GM19452 (cell line): ENCODE results near the gene AATK.

Experiments
- ATAC-seq: cut with Tn5 transposase; IDR thresholded peaks from one replicate; pipeline ENCODE4 v1.9.1; 2021; ENCODE audit not compliant: unreplicated experiment

Gene AATK

DNA sequence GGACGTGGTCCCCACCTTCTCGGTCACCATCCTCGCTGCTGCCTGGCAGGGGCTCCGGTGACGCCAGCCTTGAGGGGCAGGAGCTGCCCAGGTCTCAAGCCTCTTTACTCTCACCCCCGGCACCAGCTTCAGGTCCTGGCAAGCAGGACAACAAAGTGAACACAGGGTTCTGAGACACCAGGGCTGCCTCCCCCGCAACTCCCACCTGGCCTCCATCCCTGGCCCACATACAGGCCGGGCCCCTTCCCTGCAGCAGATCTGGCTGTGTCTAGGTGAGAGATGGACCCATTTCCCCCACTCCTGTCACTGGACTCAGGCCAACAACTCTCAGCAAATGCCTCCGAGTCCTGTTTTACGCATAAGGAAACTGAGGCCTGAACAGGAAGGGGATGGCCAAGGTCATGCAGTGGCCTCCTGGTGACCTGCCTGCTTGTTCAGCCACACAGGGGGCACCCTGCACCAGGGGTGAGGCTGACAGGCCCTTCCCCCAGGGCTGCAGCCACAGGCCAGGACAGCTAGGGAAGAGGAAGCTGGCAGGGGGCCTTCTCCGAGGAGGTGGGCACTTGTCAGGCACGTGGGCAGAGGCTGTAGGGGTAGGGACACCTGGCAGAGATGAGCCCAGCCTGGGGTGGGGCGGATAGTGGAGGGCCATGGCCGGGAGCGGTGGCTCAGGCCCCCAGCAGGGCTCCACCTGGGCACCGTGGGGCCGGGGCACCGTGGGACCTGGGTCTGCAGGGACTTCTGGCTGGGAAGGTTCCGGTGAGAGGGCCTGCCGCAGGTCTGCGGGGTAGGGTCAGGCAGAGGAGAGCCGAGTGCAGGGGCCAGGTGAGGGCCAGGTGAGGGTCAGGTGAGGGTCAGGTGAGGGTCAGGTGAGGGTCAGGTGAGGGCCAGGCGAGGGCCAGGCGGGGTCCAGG lies 47.5 kb downstream of the AATK start:
- ATAC-seq, result no peak

DNA sequence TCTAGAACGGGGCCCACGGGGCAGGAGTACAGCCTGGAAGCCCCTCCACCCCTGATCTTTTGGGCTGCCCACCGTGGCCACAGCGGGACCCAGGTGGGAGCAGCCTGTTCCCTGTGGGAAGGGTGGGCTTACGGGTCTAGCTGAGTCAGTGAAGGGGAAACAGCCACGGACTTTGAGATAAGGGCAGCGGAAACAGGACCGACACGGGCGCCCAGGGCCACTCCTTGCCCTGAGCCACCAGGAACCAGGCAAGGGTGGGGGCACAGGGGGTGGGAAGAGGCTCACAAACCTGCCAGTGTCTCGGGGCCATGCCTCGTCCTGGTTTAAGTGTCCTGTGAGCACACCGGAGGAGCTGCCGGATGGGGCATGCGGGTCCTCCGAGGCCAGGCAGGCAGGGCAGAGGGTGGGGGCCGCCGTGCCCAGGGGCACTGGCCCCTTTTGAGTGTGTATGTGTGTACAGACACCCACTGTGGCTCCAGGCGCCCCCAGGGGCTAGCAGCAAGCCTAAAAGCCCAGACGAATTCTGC lies 48.3 kb downstream of the AATK start:
- ATAC-seq, result no peak

DNA sequence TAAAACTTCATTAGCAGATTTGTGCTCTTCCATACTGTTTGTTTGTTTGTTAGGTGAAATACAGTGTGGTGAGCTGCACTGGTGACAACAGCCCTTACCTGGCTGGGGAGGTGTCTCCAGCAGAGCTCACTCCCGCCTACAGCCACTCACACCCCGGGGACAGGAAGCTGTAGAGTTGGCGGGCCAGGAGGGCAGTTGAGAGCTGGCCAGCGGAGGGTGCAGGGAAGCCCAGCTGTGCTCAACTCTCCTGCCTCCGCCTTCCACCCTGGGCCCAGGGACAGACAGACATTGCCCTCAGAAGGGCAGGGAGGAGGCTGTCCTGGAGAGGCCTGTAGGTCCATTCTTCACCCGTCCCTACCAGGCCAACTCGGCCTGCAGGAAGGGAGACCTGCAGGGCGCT lies 49.3 kb downstream of the AATK start:
- ATAC-seq, result no peak

DNA sequence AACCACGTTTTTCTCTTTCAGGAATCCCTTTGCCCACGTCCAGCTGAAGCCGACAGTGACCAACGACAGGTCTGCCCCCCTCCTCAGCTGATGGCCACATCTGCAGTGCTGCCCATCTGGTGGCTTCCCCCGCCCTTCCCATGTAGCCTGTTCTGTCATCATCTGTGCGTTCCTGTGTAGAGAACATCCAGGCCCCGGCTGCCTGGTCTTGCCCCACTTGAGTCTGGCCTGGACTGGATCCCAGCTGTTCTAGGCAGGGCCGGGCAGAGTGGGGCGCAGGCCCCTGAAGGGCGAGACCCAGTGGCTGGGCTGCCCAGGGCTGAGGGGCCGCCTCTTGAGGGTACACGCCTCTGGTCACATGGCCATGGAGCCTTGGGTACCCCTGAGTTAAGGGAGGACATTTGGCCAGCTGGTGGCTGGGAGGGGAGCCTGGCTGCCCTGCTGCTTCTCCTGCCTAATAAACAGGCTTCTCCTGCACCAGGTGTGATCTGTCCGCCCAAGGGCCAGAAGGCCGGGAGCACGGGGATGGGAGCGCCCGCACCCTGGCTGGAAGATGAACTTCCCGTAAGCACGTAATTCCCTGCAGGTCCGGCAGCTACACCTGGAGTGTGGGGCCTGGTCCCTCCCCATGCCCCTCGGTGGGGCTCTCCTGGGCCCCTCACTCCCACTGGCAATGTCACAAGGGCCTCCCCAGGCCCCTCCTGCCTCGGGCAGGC lies 50.1 kb downstream of the AATK start:
- ATAC-seq, result no peak

DNA sequence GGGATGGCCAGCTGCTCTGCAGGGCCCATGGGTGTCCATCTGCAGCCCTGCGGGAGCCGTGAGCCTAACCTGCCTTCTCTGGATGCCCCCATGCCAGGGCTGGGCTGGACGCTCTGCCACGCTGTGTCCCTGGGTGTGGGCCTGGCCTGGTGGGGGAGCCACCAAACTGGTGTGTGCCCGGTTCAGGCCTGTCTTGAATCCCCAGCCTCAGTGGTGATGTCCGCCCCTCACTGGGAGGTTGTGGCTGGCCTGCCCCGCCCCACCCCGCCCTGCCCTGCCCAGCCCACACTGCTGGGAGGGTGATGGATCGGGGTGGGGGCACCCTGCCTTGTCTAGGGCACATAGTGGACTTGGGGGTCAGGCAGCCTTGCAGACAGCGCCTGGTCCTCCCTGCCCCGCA lies 50.8 kb downstream of the AATK start:
- no peak for ATAC-seq

DNA sequence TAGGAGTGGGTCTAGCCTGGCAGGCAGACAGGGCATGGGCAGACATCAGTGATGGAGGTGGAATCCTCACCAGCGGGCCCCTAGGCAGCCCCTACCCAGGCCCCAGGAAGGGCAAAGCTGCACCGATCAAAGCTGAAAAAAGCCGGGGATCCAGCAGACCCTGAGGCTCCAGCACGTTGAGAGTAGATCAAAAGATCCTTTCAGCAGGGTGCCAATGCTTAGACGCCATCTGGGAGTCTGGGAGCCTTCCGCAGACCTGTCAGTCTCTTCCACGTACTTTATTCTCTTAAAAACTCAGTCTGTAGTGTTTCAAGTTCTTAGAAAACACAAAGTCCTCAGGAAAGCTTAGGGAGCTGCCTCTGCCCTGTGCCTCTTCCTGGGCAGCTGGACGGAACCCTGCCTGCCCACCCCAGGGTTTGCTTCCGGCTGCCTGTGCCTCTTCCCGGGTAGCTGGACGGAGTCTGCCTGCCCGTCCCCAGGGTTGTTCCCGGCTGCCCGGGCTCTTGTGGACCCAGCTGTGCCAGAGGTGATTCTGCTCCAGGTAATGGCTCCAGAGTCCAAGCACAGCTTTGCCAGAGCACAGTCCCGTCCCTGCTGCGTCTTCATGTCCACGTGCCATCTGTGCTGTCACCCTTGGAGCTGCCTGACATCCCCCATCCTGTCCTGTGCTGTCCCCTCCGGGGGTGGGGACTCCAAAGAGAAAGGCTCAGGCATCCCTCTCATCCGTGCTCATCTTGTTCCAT lies 51.5 kb downstream of the AATK start:
- ATAC-seq, result no peak

DNA sequence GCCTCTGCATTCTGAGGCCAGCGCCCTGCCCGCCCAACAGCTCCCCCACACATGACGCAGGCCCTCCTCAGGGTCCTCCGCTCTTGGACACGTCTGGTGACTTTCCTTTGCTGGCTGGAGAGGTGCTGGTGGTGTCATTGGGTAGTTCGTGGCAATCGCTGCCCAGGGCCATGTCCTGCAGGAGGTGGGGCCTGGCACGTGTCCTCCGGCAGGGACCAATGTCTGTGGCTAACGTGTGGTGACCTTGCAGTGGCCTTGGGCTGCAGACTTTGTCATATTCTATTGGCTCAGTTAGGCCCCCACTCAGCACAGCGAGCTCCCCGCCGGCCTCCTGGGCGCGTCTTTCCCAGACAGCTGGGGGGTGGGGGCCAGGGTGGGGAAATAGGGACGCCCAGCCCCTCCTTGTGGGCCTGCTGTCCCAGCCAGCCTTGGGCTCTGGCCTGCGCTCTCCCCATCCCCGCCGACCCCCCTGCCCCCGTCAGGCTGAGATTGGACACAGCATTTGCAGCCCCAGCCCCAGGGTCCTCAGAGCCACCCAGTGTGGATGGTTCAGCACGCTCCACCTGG lies 52.8 kb downstream of the AATK start:
- no peak for ATAC-seq

DNA sequence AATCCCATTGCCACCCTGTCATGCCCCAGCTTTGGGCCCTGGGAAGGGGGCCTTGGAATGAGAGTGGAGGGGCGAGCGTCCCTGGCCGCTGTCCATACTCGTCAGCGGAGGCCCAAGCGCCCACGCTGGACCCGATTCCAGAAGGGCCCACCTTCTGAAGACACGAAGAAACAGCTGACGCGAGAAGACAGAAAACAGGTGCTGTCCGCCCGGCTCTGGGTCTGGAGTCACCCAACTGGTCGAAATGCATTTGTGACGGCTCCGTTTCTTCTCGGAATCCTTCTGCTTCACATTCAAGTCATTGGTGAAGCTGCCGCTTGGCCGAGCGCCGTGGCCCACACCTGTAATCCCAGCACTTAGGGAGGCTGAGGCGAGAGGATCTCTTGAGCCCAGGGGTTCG lies 53.6 kb downstream of the AATK start:
- no peak for ATAC-seq

DNA sequence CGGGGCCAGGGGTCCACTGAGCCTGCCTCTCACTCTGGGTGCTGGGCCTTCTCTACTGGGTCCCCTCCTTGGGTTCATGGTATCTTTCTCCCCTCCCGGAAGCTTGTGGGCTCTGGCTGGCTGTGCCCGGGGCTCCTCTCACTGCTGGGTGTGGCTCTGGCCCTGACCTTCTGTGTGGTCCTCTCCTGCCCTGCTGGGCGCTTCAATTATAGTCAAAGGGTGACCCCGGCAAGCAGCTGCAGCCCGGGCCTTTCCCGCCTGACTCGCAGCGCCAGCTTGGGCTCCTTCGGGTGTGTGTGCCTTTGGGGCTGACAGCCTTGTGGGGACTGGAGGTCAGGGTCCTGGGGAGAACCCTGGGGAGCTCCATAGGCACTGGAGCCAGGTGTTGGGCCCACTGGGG lies 55.0 kb downstream of the AATK start:
- no peak for ATAC-seq

DNA sequence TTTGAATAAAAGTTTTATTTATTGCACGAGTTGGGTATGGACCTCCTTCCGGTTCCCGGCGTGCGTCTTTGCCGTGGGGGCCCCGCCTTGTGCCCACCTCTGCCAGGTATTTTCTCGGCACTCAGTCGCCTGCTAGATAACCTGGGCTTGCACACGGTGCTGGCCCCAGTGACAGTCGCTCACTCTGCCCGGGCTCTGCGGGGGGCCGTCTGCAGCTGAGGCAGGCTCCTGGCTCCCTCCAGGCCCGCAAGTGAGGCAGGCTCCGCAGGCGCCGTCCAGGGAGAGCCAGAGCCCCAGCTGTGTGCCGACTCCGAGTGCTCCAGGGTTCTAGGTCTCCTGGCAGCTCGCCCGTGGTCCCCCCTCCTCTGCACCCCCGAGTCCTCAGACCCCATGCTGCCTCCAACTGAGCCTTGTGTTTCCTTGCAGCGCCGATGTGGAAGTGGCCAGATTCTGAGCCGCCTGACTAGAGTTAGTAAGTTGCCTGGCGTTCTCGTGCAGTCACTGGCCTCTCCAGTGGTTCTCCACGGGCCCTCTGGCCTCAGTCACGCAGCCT lies 55.5 kb downstream of the AATK start:
- ATAC-seq, result no peak

DNA sequence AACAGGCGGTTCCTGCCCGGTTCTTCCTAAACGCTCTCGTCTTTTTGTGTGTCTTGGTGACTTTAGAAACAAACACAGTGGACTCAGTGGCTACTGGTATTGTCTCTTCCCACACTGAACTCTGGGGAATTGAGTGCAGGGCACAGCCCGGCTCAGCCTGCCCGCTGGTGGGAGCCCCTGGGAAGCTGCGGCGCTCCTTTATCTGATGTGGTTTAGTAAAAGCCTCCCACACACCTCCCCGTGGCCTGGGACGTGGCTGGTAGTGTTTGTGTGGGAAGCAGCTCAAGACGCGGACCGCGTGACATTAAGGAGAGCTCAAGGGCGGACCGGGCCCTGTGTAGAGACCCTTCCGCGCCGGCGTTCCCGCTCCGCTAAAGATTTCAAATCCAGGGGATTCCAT lies 56.1 kb downstream of the AATK start:
- no peak for ATAC-seq

DNA sequence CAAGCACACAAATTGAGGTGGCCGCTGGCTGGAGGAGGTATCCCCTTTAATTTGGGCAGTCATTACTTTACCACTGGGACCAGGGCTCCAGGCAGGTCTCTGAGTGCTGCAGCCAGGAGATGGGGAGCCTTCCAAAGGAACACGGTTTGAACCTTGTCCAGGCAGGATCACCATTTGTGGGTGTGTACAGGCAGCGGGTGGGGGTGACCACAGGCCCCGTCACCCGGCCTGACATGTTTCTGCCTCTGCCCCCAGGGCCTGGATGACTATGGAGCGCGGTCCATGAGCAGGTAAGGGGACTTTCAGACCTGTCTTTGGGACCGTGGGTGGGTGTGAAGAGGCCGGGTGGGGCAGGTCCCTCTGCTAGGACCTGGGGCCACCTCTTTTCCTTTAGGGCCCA lies 57.8 kb downstream of the AATK start:
- no peak for ATAC-seq

DNA sequence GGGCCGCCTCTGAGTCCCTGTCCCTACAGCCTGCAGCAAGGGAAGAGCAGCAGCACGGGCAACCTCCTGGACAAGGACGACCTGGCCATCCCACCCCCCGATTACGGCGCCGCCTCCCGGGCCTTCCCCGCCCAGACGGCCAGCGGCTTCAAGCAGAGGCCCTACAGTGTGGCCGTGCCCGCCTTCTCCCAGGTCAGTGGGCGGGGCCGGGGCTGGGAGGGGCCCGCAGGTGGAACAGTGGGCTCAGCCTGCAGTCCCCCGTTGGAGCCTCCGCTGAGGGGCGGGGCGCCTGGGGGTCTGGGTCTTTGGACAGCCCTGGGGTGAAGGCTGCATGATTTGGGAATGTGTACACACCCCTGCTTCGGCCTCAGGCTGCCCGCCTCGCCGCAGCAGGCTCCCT lies 59.3 kb downstream of the AATK start:
- ATAC-seq, result no peak

DNA sequence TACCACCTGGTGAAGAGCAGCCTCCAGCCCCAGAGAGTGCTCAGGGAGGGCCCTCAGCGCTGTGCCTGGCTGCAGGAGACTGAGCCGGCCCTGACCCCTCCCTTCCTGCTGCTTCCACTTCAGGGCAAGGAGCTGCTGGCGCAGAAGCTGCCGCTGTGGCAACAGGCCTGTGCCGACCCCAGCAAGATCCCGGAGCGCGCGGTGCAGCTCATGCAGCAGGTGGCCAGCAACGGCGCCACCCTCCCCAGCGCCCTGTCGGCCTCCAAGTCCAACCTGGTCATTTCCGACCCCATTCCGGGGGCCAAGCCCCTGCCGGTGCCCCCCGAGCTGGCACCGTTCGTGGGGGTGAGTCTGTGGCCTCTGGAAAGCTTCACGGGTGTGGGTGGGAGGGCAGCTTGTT lies 62.6 kb downstream of the AATK start:
- ATAC-seq, result no peak

DNA sequence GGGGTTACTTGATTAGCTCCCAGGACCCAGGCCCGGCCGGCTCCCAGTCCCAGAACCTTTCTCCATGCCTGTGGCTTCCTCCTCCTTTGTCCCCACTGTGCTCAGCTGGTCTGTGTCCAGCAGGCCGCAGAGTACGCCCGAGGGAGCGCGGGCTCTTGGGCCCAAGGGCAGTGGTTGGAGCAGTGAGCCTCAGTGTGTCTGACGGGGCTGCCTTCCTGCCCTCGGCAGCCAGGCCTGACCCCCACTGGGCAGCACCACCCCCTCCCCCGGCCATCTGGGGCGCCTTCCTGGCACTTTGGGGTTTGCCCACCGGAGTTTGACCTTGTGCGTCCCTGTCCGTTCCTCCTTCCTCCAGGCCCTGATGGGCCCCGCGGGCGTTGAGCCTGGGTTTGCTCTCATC lies 63.2 kb downstream of the AATK start:
- no peak for ATAC-seq

DNA sequence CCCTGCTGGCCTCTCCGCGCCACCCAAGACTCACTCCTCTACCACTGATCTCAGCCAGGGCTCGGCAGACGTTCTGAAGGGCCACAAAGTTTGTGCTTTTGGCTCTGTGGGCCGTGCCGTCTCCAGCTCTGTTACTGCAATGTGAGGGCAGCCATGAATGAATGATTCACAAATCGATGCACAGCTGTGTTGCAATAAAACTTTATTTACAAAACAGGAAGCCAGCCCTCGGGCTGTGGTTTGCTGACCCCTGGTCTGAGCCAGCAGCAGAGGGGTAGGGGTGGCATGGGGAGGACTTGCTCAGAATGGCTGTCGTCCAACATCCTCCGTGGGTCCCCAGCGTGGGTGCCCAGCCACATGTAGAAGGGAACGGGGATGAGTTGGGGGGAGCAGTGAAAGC lies 63.7 kb downstream of the AATK start:
- ATAC-seq, result no peak

DNA sequence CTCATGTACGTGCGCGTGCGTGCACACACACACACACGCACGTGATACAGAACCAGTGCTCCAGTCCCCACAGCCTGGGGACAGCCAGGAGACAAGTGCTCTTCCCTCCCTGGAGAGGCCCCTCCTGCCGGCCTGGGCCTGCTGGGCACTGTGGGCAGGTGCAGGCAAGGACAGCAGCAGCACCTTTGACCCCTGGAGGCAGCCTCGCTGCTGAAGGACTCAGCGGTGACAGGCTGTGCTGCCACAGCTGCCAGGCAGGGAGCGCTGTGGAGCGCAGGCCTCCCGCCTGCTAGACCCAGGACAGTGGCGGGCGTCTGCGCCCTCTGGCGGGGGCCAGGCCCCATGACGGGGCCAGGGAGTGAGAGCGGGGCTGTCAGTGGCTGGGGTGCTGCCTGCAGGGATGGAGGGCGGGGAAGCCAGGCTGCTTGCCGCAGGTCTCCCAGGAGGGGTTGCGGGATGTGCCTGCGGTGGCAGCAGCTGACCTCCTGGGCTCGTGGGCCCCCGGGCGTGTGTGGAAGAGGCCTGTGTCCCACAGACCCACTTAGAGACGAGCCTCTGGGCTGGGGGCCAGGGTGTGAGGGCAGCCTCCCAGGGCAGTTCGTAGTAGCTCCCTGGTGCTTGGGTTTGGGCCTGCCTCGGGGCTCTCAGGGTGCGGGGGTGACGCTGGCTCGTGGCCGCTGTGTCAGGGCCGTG lies 64.3 kb downstream of the AATK start:
- peak; percentile 81 for ATAC-seq

DNA sequence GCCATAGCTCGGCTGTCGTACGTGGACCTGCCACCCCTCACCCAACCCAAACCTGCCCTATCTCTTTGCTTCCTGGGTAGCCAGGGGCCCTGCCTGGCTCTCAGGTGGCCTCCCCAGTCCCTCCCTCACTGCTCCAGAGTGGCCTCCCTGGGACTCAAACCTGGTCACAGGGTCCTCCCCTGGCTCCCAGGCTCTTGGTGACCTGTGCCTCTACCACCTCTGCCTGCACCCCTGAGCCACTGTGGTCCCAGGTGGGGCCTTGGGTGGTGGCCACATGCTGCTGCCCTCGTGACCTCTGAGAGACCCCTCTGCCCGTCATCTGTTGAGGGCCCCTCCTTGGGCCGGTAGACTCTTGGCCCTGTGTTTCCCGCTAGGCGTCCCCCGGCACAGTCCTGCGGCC lies 65.4 kb downstream of the AATK start:
- no peak for ATAC-seq

DNA sequence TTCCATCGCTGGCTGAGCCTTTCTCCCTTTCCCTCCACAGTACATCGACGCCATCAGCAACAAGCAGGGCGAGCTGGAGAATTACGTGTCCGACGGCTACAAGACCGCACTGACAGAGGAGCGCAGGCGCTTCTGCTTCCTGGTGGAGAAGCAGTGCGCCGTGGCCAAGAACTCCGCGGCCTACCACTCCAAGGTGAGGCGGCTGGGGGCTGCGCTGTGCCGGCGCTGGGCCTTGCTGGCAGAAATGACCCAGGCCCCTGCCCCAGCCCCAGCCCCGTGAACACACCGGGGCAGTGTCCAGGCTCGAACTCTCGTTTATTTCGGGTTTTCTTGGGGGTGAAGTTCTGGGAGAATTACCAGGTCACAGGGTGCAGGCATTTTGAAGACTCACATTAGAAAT lies 66.1 kb downstream of the AATK start:
- ATAC-seq, result no peak

DNA sequence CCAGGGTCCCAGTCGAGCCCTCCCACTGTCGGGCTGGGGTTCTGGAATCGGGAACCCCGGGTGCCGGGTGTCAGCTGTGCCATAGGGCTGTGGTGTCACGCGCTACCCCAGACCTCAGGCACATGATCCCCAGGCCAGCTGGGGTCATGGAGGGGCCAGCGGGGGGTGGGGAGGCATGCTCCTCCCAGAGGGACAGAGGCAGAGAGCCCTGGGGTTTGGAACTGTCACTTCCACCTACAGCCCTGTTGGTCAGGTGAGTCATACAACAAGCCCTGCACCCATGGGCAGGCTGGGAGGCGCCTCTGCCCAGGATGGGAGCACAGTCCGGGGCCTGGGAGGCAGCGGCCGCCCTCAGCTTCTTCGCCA lies 68.1 kb downstream of the AATK start:
- no peak for ATAC-seq
